Small intestine (tissue), 7 donors: Measurements from ENCODE around the gene RDH12. TPM values are rescaled to one million over a fixed set of nuclear protein-coding genes. Genes with fewer than 3 reads are reported as not detected.

Experiments
- DNase-seq, 2 donors: peaks; one replicate each; pipeline versions ENCODE4 v3.0.0 to v3.0.0-alpha.2; 2013
- FAIRE-seq: peaks from 2 replicates; lab custom pipeline; 2012; peaks lifted over from hg19 to GRCh38; lab: Jason Lieb, UNC
- H3K27ac ChIP-seq, 3 donors: one replicate each; pipeline ENCODE4 v1.5.1; 2013; ENCODE audit warnings: low read length in 2 of 3, mild to moderate bottlenecking in 2 of 3, control low read depth in 1 of 3, inconsistent platforms in 1 of 3, low read depth in 1 of 3, moderate library complexity in 1 of 3
- H3K27me3 ChIP-seq, 3 donors: one replicate each; pipeline ENCODE4 v1.6.1; 2013; ENCODE audit warnings: low read length in 3 of 3, inconsistent platforms in 1 of 3; ENCODE audit not compliant: control insufficient read depth in 3 of 3, insufficient read depth in 3 of 3
- H3K36me3 ChIP-seq, 3 donors: one replicate each; pipeline ENCODE4 v1.6.1; 2013; ENCODE audit warnings: low read length in 3 of 3, inconsistent platforms in 1 of 3, low read depth in 1 of 3, mild to moderate bottlenecking in 1 of 3, moderate library complexity in 1 of 3; ENCODE audit not compliant: control insufficient read depth in 3 of 3, insufficient read depth in 2 of 3
- H3K4me1 ChIP-seq, 3 donors: one replicate each; pipeline ENCODE4 v1.6.1; 2013; ENCODE audit warnings: low read length in 2 of 3, inconsistent platforms in 1 of 3, low read depth in 1 of 3, mild to moderate bottlenecking in 1 of 3, moderate library complexity in 1 of 3; ENCODE audit not compliant: control insufficient read depth in 3 of 3, insufficient read depth in 2 of 3
- H3K4me3 ChIP-seq, 3 donors: one replicate each; pipeline ENCODE4 v1.5.1; 2013; ENCODE audit warnings: low read length in 3 of 3, control low read depth in 1 of 3, inconsistent platforms in 1 of 3, low read depth in 1 of 3, mild to moderate bottlenecking in 1 of 3, moderate library complexity in 1 of 3
- H3K9me3 ChIP-seq, 2 donors: one replicate each; pipeline ENCODE4 v1.6.1; 2013; ENCODE audit warnings: low read depth in 1 of 2, low read length in 1 of 2; ENCODE audit not compliant: control insufficient read depth in 2 of 2, insufficient read depth in 1 of 2
- WGBS, 3 donors: extraction: QIAGEN DNeasy Blood & Tissue Kit; methylation state at CpG; one replicate each; pipeline ENCODE4 v1.1.7; 2013; 5-methylcytosine and 5-hydroxymethylcytosine counted together
- polyA plus RNA-seq, 4 donors: library from polyadenylated mRNA; stranded (reverse) in 3 of 4; unstranded in 1 of 4; fragments of 200-250 nt in 3 of 4; fragments of 120-200 nt in 1 of 4; gene quantifications; one replicate each; pipeline versions ENCODE4 v1.2.1 to v1.2.3, GENCODE V29; 2013
- donor health status: healthy with polysubstance abuse.
- donor health status: control.
- donor health status: control.
- donor health status: Bipolar disorder and iron deficiency.
- donor health status: healthy.

The RDH12 gene
- polyA plus RNA-seq, 4 donors: 0.44 to 1.4 TPM; not detected in 2

GRCh38 chr14:67782090-67782489 lies 80.4 kb downstream of the RDH12 start:
- Histone ChIP-seq H3K36me3 (peaks cover 31 to 54% (median 32%) of the 10 kb centered on the region in 3 donors), H3K4me1 (no peaks in the 10 kb centered on the region), H3K4me3 (no peak overlapping the region), H3K9me3 (no peaks in the 10 kb centered on the region), H3K27ac (no peak overlapping the region), H3K27me3 (no peaks in the 10 kb centered on the region)
- WGBS, 3 donors: 61 to 84% (median 82%) methylated on average over 3 of the region's 3 CpGs
- FAIRE-seq (no peak), DNase-seq (no peak)

Other genes starting within 250 kb of the RDH12 start
- gene TMEM229B, start 213.2 kb upstream of the RDH12 start, polyA plus RNA-seq: 10 to 100 TPM in 3 of 4 donors, 1 to 10 TPM in 1; 6.5 to 27.5 (median 11.4) TPM
- 10 to 100 TPM; 21.5 to 87.2 (median 47.5) TPM for gene PLEKHH1, start 168.6 kb upstream of the RDH12 start, polyA plus RNA-seq
- 10 to 100 TPM; 19.6 to 53.9 (median 22.6) TPM for gene PIGH, start 101.6 kb upstream of the RDH12 start, polyA plus RNA-seq
- gene ARG2, start 82.0 kb upstream of the RDH12 start, polyA plus RNA-seq: 10 to 100 TPM in 3 of 4 donors, 1 to 10 TPM in 1; 2.4 to 56.1 (median 22.8) TPM
- 10 to 100 TPM; 58.4 to 94.6 (median 83.4) TPM for gene VTI1B, start 27.3 kb upstream of the RDH12 start, polyA plus RNA-seq
- gene RDH11, start 6.1 kb upstream of the RDH12 start, polyA plus RNA-seq: 10 to 100 TPM in 2 of 4 donors, 1 to 10 TPM in 2; 5.9 to 63.8 (median 23.8) TPM
- gene ZFYVE26, start 114.7 kb downstream of the RDH12 start, polyA plus RNA-seq: 10 to 100 TPM in 1 of 4 donors, 1 to 10 TPM in 3; 3.2 to 24.1 (median 4.7) TPM
- 1 to 10 TPM; 1.1 to 9.0 (median 4.1) TPM for gene RAD51B, start 117.9 kb downstream of the RDH12 start, polyA plus RNA-seq